HG02610 (cell line): ENCODE measurements around the gene MAS1.

Experiments
- ATAC-seq: cut with Tn5 transposase; IDR thresholded peaks from one replicate; pipeline ENCODE4 v1.9.1; 2021; ENCODE audit warnings: mild to moderate bottlenecking, moderate library complexity; ENCODE audit not compliant: unreplicated experiment

Gene MAS1

DNA sequence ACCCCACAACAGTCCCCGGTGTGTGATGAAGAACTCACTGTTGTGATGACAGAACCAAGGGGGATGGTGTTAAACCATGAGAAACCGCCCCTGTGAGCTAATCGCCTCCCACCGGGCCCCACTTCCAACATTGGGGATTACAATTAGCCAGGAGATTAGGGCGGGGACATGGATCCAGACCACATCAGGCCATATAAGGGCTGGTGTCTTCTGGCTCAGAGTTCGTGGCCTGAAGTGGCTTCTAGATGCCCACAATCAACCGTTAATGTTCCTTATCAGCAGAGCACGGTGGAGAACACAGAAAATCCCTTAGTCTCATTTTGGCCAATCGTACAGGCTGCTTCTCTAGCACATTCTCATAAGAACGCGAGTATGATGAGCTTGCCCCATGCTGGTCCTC lies 10.9 kb upstream of the MAS1 start:
- ATAC-seq, result no peak

DNA sequence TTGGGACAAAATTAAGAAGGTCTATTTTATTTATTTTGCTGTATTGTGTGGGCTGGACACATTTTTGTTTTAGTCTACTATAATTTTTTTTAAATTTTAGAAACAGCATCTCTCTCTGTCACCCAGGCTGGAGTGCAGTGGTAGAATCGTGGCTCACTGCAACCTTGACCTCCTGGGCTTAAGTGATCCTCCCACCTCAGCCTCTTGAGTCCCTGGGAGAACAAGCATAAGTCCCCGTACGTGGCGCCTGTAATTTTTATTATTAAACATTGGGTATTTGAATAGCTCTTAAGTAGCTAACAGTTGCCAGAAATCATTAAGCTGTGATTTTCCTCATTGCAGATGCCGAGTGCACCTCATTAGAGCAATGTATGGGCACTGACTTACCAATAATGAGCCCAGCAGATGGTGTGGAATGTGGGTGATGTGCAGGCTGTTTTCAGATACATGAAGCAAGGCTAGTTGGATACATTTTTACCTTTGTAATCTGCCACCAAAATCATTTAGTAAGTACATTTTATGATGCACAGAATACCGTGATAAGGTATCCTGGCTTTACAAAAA lies 10.3 kb upstream of the MAS1 start:
- ATAC-seq, result no peak

DNA sequence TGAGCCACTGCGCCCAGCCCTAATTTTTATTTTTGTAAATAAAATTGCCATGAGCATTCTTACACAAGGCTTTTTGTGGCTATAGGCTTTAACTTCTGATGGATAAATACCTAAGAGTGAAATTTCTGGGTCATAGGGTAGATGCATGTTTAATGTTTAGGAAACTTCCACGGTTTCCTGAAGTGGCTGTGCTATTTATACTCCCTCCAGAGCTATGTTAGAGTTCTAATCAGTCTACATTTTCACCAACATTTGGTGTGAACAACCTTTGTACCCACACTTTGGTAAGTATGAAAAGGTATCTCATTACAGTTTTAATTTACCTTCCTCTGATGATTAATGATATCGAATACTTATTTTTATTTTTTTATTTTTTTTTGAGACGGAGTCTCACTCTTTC lies 6.1 kb upstream of the MAS1 start:
- no peak for ATAC-seq

DNA sequence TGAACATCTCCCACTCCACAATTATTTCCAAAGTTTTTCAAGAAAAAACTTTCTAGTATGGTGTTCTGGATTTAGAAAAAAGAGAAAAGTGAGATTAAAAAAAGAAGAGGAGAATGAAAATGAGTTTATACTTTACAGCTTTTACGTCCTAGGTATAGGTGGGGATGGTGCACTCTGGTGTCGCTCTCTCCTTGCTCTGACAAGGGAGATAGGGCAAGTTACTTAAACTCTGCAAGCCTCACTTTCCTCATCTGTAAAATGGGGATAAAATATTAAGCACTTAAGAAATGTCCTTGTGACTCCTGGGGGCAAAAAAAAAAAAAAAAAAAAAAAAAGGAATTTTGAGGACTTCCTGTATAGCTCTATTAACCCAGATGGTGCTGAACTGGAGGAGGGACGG lies 4.5 kb upstream of the MAS1 start:
- ATAC-seq, result no peak

DNA sequence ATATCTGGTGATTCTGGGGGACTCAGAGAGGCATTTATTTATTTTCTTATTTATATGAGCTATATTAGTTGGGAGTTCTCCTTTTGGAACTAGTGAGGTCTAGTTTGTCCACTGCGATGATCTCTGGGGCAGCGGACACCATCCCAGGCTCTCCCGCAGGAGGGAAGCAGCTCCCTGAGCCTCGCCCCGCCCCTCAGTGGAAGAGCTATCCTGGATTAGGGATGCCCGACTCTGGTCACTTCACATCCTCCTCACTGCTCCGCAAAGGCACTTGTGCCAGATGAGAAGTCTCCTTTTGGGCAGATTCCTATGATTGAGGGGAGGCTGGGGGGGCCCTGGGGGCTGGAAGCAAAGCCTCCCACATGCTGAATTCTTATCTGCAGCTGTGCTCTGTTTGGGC lies 3.6 kb upstream of the MAS1 start:
- ATAC-seq, result no peak

DNA sequence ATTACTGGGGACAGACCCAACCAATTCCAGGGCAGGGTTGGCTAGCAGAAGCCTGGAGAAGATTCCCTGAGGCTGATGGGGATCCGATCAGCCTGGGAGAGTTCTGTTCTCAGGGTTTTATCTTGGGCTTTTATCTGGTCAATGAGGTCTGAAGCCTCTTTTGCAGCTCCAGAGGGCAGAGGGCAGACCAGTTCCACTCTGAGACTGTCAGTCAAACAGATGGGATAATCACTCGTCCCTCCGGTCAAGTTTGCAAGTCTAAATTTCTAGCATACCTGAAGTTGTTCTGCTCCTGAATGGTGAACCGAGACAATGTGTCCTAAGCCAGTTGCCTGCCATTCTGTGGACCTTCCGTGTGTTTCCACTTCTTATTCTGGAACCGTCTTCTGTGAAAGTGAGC lies 3.0 kb upstream of the MAS1 start:
- no peak for ATAC-seq

DNA sequence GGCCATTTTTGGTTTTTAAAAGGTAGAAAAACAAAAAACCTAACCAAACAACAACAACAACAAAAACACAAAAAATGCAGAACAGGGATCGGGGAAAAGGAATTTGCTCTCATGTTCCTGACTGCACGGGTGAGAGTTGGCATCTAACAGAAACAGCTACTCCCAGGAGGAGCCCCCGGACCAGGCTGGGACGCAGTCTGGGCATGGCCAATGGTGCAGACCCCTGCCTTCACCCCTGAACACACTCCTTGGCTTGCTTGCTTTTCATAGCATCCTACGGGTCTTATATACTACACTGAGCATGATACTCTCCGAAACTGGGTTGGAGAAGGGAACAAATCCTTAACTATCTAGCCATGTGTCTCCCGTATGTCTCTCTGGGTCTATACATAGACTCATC lies 587 bp upstream of the MAS1 start:
- no peak for ATAC-seq

DNA sequence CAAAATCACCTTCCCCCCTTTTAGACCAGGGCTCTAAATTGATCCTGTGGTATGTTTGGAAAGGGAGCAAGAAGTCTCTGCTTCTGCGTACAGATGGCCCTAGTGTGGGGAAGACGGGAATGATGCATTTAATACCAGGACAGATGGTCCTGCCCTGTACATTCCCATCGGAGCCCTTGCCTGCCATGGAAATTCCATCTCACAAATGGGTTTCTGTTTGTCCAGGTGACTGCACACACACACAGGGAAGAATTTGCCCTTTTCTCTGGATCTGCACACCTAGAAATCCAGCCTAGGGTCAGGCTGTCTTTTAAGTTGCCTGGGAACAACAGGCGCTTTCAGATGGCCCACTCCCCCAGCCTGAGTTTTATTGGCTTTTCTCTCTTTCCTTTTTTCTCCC lies 1.3 kb downstream of the MAS1 start:
- ATAC-seq, result no peak

DNA sequence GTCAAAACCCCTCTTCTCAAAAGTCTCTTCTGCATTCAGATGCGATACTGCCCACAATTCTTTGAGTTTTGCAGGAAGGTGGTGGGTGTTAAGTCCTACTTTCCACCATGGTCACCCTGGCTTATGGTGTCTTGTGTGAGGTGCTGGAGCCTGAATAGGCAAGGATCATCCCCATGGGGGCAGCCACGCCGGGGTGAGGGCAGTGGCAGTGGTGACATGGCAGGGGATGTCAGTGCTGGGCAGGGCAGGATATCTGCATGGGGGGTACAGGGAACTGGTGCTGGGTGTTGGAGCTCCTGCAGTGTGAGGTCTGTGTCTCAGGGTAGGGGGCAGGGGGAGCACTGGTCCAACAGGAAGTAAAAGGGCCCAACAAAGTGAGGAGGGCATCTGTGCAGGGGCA lies 2.3 kb downstream of the MAS1 start:
- no peak for ATAC-seq

DNA sequence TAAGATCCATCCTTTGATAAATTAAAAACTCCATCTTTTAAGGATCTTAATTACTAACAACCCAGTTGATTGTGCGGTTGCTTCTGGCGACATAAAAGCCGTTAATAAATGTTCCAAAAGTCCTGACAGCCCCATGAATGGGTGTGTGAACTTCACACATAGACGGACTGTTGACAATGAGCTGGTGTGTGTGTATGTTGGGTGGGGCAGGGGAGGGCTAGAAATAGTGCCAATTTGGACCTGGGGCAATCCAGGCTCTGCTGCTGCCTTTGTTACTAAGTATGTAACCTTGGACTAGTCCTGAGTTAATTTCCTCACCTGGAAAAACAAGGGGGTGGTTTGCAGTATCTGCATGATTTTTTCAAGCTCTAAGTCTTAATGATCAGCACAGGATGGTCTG lies 4.2 kb downstream of the MAS1 start:
- no peak for ATAC-seq

DNA sequence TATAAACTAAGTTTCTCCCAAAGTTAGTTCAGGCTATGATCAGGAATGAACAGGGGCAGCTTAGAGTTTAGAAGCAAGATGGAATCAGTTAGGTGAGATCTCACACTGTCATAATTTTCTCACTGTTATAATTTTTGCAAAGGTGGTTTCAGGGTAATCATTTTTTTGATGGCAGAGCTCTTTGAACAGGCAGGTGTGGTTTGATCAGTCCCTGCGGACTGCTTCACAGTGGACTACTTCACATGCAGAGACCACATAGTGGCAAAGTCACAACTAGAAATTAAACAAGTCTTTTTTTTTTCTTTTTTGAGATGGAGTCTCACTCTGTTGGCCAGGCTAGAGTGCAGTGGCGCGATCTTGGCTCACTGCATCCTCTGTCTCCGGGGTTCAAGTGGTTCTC lies 6.8 kb downstream of the MAS1 start:
- no peak for ATAC-seq

DNA sequence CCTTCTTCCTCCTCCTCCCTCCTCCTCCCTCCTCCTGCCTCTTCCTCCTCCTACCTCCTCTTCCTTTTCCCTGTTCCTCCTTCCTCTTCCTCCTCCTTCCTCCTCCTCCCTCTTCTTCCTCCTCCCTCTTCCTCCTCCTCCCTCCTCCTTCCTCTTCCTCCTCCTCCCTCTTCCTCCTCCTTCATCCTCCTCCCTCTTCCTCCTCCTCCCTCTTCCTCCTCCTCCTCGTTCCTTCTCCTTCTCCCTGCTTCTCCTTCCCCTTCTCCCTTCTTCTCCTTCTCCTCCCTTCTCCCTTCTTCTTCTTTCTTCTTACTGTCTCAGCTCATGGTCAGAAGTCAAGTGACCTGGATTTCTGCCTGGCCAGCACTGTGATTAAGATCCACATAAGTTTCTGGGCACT lies 7.7 kb downstream of the MAS1 start:
- no peak for ATAC-seq

DNA sequence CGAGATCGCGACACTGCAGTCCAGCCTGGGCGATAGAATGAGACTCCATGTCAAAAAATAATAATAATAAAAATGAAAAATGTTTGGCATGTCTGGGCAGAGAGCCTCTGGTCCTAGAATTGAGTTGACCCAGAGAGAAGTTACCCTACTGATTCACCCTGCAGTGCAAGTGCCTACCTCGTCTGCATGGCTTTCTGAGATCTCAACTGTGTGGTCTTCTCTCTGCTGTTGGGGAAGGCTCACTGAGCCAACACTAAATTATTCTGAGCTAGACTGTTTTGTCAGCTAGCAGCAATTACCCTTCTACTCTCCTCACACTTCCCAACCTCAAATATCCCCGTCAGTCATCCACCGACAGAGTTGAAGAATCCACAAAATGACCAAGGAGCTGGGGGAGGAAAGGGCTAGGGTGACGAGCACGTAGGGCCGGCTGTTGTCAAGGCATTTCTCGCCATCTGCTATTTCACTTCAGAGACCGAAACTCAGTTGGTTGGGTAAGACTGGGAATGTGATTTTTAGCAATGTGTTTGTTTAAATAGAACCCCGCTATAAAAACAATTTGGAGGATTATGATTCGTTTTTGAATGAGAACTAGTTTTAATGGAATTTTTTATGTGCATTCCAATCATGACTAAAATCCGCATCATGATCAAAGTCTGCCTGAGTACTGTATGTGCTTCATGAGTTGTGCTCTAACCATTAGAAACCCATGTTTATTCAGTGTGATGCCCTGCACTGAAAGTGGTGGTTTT lies 9.4 kb downstream of the MAS1 start:
- no peak for ATAC-seq

DNA sequence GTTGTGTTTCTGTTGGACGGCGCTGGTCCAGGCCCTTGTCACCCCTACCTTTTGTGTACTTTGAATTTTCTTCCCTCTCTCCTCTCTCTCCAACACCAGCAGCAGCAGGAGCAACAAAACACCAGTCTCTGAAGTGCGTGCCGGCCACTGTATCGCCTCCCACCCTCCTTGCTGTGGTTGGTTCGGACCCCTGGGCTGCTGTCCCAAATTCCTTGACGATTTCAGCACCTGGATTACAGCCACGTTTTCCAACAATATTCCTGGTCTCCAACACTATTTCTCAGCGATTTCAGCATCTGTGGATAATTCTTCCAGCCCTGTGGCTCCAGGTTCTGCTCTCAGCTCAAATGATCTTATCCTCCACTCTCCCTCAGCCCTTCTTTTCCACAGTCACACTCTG lies 11.8 kb downstream of the MAS1 start:
- ATAC-seq, result no peak

DNA sequence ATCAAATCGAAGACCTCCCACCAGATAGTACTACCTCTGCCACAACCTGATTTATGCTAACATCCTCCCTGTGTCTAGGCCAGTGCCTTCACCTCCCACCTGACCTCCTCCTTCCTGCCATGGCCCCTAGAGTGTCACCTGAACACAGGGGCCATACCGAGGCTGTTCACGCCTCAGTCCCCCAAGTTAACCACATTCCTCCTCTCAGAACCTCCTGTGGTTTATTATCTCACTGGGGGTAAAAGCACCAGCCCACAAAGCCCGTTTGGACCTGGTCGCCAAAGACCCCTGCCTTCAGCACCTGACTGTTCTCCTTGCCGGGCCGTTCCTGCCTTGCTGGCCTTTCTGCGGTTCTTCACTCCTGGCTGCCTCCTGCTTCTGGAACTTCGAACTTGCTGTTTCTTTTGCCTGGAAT lies 13.7 kb downstream of the MAS1 start:
- peak; percentile 60 for ATAC-seq

DNA sequence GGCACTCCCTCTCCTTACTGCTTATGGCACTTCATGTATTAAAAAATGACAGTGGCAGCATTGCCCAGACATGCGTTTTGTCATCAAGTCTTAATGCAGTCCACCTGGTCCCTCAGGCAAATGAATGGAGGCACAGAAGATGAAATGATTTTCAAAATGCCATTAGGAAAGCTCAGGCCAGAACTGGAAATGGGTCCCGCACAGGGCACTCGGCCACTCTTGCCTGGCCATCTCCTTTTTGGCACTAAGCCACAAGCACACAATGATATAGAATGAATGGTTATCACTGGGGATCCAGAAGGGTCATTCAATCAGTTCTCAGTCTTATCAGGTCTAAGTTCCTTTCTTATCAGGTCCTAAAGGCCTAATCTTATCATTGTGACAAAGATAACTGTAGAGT lies 15.6 kb downstream of the MAS1 start:
- no peak for ATAC-seq

DNA sequence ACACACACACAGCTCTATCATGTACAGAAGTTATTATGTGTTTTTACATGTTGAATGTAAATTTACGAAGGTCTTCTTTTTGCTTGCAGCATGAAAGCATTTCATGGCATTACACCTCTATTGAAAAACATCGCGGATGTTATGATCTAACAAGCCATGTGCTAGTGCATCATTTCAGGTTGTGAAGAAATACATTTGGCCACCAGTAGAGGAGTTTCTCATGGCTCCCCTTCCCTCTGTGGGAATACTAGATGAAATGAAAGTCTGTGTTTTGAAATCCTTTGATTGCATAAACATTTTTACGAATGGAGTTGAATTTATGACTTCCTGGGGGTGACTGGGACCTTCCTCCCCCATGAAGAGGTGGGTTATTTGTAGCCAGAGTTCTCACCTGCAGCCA lies 17.7 kb downstream of the MAS1 start:
- no peak for ATAC-seq

DNA sequence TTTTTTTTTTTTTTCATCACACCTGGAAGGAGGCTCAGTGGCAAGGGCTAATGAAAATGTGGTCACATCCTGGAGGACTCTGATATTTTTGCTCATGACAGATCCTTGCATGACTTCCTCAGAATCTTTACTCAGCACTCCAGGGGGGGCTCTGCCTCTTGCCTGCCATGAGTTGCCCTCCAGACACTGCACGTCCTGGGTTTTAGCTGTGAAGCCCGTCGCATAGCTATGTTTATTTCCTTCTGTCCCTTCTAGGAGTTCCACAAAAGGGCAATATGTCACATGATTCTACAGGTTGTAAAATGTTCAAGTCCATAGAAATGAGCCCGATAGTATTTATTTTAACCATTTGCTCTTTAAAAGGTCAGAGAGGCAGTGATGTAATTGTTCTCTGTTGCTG lies 18.2 kb downstream of the MAS1 start:
- ATAC-seq, result no peak

DNA sequence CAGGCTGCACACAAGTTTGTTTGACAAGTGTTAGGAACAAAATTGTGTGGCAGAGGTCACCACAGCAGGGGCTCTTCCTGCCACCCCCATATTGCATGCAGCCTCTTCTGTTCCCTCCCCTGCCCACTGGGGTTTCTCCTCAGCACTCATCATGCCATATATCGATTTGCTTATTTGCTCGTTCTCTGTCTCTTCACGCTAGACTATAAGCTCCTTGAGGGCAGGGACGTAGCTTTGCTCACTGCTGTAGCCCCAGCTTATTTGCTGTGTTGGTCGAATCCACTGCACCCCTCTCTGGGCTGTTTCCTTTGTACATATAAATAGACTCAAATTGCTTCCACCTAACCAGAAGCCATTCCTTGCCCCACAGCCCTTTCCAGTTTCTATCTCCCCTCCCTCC lies 19.6 kb downstream of the MAS1 start:
- ATAC-seq, result no peak

DNA sequence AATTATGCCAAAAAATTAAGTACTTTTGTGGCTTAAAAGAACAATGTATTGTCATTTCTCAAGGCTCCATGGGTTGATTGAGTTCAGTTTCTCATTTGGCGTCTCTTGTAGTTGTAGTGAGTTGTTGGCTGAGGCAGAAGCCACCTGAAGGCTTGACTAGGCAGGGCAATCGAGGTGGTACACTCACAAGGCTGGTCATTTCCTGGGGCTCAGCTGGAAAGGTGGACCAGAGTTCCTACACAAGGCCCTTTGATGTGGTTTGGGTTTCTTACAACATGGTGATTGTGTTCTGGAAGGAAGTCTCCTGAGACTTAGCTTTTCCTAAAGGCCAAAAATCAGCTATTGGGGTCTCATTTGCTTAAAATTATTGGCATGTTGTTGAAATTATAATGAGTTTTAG lies 22.6 kb downstream of the MAS1 start:
- ATAC-seq, result no peak

DNA sequence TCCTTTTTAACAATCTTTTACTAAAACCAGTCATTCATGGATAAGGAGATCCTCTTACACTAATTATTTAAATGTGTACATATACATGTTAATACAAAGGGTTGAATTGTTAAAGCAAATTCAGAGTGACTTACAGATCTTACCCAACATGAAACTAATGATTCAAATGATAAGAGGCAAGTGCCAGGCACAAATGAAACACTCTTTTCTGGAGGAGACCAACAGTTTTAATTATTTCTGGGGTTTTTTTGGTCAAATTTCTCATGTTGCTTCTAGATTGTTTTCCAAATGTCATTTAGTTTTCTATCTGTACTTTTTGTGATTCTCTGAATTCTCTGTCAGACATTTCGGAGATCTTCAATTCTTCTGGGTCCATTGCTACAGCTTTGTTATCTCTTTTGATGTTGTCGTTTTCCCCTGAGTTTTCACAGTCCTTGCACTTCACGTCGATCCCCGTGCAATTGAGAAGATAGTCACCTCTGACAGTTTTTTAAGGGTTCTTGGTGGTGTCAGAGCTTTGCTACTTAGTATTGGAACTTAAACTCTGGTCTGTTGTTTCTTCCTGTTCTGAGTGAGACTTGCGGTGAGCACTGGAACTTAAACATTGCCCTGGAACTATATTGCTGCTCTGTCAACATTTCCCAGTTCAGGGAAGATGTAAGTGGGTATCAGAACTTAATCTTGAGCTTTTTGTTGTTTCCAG lies 23.2 kb downstream of the MAS1 start:
- no peak for ATAC-seq

DNA sequence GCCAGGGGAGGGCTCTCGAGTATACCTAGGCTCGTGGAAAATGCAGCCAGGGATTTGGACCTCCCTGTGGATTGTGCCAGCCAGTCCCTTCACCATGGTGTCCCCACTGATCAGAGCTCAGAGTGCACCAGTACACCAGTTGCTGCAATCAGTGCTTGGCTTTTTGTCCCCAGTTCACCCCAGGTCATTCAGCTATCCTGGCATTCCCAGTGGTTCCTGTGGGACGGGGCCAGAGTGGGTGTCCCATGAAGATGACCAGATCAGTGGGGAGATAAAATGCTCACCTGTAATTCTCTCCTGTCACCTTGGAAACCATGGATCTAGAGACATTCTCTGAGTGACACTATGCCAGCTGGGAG lies 23.8 kb downstream of the MAS1 start:
- ATAC-seq, result no peak

DNA sequence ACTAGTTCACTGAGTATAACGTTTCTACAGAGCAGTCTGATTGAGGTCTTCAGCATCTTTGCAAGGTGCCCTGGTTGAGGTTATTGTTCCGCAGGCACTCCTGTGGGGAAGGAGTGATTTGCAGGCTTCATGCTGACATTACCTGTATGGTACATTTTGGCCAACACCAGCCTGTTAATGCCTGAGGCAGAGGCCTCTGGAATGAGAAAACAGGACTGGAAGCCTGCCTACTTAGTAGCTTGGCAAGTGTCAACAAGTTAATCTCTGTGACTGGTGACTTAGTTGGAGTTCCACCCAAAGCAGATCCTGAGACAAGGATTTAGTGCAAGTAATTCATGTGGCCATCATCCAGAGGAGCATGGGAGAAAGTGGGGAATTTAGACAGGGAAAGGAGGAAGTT lies 24.6 kb downstream of the MAS1 start:
- ATAC-seq, result no peak
